GM12878 (cell line): Measurements from ENCODE around the gene ZNF710. TPM values are rescaled to one million over a fixed set of nuclear protein-coding genes. Genes with fewer than 3 reads are reported as not detected.

Experiments used
- ATF2 ChIP-seq: IDR thresholded peaks from 2 replicates; pipeline ENCODE4 v1.6.1; 2012; ENCODE audit warnings: low read length, inconsistent platforms
- BACH1 ChIP-seq: fragments of 450-650 bp; IDR thresholded peaks from 2 replicates; pipeline ENCODE4 v1.6.1; 2017; ENCODE audit warnings: mild to moderate bottlenecking, borderline replicate concordance
- BCLAF1 ChIP-seq: fragments of 450-650 bp; IDR thresholded peaks from 2 replicates; pipeline ENCODE4 v1.6.1; 2017; ENCODE audit warnings: antibody characterized with exemption, mild to moderate bottlenecking, moderate library complexity
- CEBPZ ChIP-seq: fragments of 150-350 bp; IDR thresholded peaks from 2 replicates; pipeline ENCODE4 v1.6.1; 2016; ENCODE audit warnings: low read depth, low read length
- CREM ChIP-seq: IDR thresholded peaks from 2 replicates; pipeline ENCODE4 v1.6.1; 2014; ENCODE audit warnings: antibody characterized with exemption, low read depth
- EP300 ChIP-seq, 2 experiments: fragments of 150-350 bp in 1 of 2; IDR thresholded peaks; 2 replicates each; pipeline ENCODE4 v1.6.1; 2011 to 2012; ENCODE audit warnings: low read depth in 2 of 2, low read length in 2 of 2, borderline replicate concordance in 1 of 2, improper control_type of control experiment in 1 of 2, inconsistent platforms in 1 of 2; ENCODE audit not compliant: control insufficient read depth in 1 of 2
- IKZF1 ChIP-seq: fragments of 450-650 bp; conservative IDR thresholded peaks from 2 replicates; pipeline ENCODE4 v1.6.1; 2017; ENCODE audit warnings: antibody characterized with exemption, mild to moderate bottlenecking
- IKZF2 ChIP-seq, 2 experiments: fragments of 450-650 bp; IDR thresholded peaks; 2 replicates each; pipeline ENCODE4 v1.6.1; 2017; ENCODE audit warnings: mild to moderate bottlenecking in 2 of 2, moderate library complexity in 2 of 2
- JUNB ChIP-seq: IDR thresholded peaks from 2 replicates; pipeline ENCODE4 v1.6.1; 2016; ENCODE audit warnings: antibody characterized with exemption, mild to moderate bottlenecking
- KDM1A ChIP-seq: fragments of 200-600 bp; sonication (generic); IDR thresholded peaks from 2 replicates; pipeline ENCODE4 v1.6.1; 2016; ENCODE audit warnings: borderline replicate concordance
- MTA3 ChIP-seq: IDR thresholded peaks from 2 replicates; pipeline ENCODE4 v1.6.1; 2012; ENCODE audit warnings: low read length, inconsistent platforms, borderline replicate concordance
- NFYA ChIP-seq: IDR thresholded peaks from 2 replicates; pipeline ENCODE4 v1.6.1; 2011; ENCODE audit warnings: low read depth, mild to moderate bottlenecking, low read length, improper control_type of control experiment, borderline replicate concordance
- PBX3 ChIP-seq: IDR thresholded peaks from 2 replicates; pipeline ENCODE4 v1.6.1; 2011; ENCODE audit warnings: mild to moderate bottlenecking, low read depth, low read length, moderate library complexity; ENCODE audit not compliant: insufficient replicate concordance
- POLR2AphosphoS2 ChIP-seq: IDR thresholded peaks from 2 replicates; pipeline ENCODE4 v1.6.1; 2011; ENCODE audit warnings: low read depth, mild to moderate bottlenecking, low read length, improper control_type of control experiment, moderate library complexity
- SREBF1 ChIP-seq: IDR thresholded peaks from 2 replicates; pipeline ENCODE4 v1.6.1; 2012; ENCODE audit warnings: mild to moderate bottlenecking, low read length
- TAF1 ChIP-seq: IDR thresholded peaks from 2 replicates; pipeline ENCODE4 v1.6.1; 2011; ENCODE audit warnings: mild to moderate bottlenecking, low read depth, low read length, borderline replicate concordance
- TCF7 ChIP-seq: IDR thresholded peaks from 2 replicates; pipeline ENCODE4 v1.6.1; 2014; ENCODE audit warnings: antibody characterized with exemption, borderline replicate concordance
- USF1 ChIP-seq: IDR thresholded peaks from 2 replicates; pipeline ENCODE4 v1.6.1; 2011; ENCODE audit warnings: borderline replicate concordance, low read depth, mild to moderate bottlenecking, moderate library complexity, mixed read lengths, low read length; ENCODE audit not compliant: insufficient read depth; ENCODE audit errors: extremely low read length
- ZNF207 ChIP-seq: fragments of 450-650 bp; IDR thresholded peaks from 2 replicates; pipeline ENCODE4 v1.6.1; 2014; ENCODE audit warnings: antibody characterized with exemption, mild to moderate bottlenecking, borderline replicate concordance
- ZNF274 ChIP-seq: IDR thresholded peaks from one replicate; pipeline ENCODE4 v1.8.0; 2011; ENCODE audit not compliant: insufficient read length, insufficient read depth
- polyA plus RNA-seq, 11 experiments: library from polyadenylated mRNA; depleted of rRNA in 4 of 11; unstranded in 6 of 11; stranded (reverse) in 5 of 11; fragments of >200 nt; fragmentation: Nextera tagmentation in 4 of 11; fragmentation: Illumina TruSeq in 1 of 11; extraction: Ambion mirVana in 4 of 11; extraction: Trizol in 1 of 11; gene quantifications; 1 replicate in 1 of 11; 2 replicates in 10 of 11; pipeline versions ENCODE4 v1.2.1 to v1.2.3, GENCODE V29; 2011 to 2016; ENCODE audit warnings: inconsistent platforms in 2 of 11, missing spikeins in 2 of 11, low read depth in 1 of 11
- total RNA-seq, 4 experiments: library from RNA; depleted of rRNA in 3 of 4; stranded (reverse); fragments of >200 nt in 3 of 4; fragmentation: Illumina TruSeq in 1 of 4; extraction: Trizol in 1 of 4; gene quantifications; 2 replicates each; pipeline versions ENCODE4 v1.2.1 to v1.2.3, GENCODE V29; 2013 to 2021

ZNF710 gene
- total and polyA plus RNA-seq, 10 of the 15 experiments (the other 5 are each of a cell fraction or from before 2014, with no cell fraction given) = 1.4 to 43.5 (median 9.8) TPM

- TF ChIP-seq EP300 (IDR thresholded peaks at IDR 0.05; ENCODE audit: borderline replicate concordance in 1 of 2, control insufficient read depth in 1 of 2, low read depth in 2 of 2, low read length in 2 of 2) = peak; percentile 82 to 89; a peak in 3 of 4 replicates
- TF ChIP-seq CREM = peak; percentile 53; the same call in 1 of the 2 replicates
- TF ChIP-seq ATF2 = peak; percentile 18; the same call in 1 of the 2 replicates
- no peak for TF ChIP-seq CEBPZ
- TF ChIP-seq IKZF1 = 0 out of 2 replicates have a peak, but pooled peaks have one; percentile 26
- no peak for TF ChIP-seq USF1
- TF ChIP-seq IKZF2 (IDR thresholded peaks at IDR 0.05) = peak; percentile 70 to 73; a peak in 2 of 4 replicates
- TF ChIP-seq ZNF207 = no peak
- TF ChIP-seq JUNB = peak; percentile 30; the same call in 1 of the 2 replicates
- no peak for TF ChIP-seq KDM1A
- no peak for TF ChIP-seq TCF7
- TF ChIP-seq MTA3 = peak; percentile 54; the same call in 1 of the 2 replicates
- no peak for TF ChIP-seq ZNF274
- no peak for TF ChIP-seq BCLAF1
- TF ChIP-seq SREBF1 = no peak
- TF ChIP-seq PBX3 = peak; percentile 80
- TF ChIP-seq BACH1 = peak; percentile 58; the same call in 1 of the 2 replicates
- no peak for TF ChIP-seq POLR2AphosphoS2
- no peak for TF ChIP-seq NFYA
- TF ChIP-seq TAF1 = no peak
Measured at GRCh38 chr15:90097475-90097874, 96.4 kb downstream of the ZNF710 start (continued).
